ENCODE results near the gene STMN1. TPM values are rescaled to one million over a fixed set of nuclear protein-coding genes. Genes with fewer than 3 reads are reported as not detected.
"Not testable (repeated sequence)": the region's sequence is repeated elsewhere in the genome, so short reads cannot be mapped to it uniquely, and the experiment has no call there.

Gene STMN1
- total RNA-seq (2014; rRNA removed; shearing (Covaris generic)): 307 and 396 TPM in 2 replicates

DNA sequence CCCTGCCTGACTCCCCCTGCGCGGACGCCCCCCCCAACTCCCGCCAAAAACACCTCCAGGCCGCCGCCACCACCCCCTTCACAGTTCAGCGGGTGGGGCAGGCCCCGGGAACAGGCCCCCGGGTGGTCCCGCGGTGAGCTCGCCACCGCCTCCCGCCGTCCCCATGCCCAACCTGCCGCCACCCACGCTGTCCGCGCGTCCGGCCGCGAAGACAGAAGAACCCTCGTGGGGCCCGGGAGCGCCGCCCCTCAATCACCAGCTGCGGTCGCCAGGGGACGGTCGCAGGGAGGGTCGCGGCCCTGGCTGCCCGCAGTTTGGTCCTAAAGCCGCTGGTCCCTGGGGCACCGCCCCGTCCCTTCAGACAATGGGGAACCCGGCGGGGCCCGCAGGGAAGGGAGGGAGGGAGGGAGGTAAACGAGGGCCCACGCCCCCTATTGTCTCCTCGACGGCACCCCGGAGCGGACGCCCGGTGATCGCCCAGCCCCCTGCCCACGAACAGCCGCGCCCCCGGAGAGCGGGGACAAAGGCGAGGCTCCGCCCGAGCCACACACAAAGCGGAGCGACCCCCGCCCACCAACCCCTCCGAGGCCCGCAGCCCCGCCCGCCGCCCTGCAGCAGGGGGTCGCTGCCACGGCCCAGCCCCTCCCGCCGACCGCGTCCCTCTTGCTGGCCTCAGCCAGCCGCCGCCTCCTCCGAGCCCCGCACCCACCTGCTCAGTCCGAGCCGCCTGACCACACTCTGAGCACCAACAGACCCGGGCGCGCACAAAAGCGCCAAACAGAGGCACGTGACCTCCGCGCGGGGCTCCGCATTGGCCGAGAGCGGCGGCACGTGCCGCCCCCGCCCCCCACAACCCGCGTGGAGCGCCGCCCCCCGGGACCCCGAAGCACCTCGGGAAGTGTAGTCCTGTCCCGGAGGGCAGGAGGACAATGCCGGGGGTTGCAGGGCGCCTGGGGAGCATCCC lies at the start of gene STMN1:
TSS of gene STMN1 (minus strand) at position 740 of the 964 bp plus-strand sequence. CDS start 1,743 bp downstream, outside the sequence.
- DNase-seq (ENCODE audit: low read depth): peak; percentile 98

GRCh38 chr1:25955553-25955952 lies 49.3 kb upstream of the STMN1 start:
- no peak for DNase-seq (ENCODE audit: low read depth)

DNA sequence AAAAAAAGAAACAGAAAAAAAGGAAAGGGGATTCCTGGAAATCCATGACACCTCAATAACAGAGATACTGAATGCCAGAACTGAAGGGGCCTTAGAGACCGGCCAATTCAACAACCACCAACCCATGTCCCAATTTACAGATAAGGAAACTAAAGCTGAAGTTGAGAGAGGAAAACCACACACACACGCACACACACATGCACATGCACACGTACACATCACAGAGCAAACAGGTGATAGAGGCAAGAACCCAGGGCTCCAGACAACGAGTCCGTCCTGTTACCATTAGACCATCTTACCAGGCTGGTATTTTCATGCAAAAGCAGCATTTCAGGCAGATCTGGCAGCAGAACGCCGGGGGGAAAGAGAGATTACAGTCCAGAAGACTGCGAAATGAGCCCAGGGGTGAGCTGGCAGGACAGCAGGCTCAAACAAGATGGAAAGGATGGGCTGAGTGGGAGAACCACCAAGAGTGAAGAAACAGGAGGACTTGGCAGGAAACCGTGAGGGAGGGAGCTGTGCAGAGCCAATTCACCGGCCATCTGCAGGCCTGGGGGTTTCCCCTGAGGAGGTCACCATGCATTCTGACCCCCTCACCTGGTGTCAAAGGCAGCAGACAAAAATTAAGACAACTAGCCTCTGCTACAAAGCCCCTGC lies 48.2 kb upstream of the STMN1 start:
- no peak for DNase-seq (ENCODE audit: low read depth)

DNA sequence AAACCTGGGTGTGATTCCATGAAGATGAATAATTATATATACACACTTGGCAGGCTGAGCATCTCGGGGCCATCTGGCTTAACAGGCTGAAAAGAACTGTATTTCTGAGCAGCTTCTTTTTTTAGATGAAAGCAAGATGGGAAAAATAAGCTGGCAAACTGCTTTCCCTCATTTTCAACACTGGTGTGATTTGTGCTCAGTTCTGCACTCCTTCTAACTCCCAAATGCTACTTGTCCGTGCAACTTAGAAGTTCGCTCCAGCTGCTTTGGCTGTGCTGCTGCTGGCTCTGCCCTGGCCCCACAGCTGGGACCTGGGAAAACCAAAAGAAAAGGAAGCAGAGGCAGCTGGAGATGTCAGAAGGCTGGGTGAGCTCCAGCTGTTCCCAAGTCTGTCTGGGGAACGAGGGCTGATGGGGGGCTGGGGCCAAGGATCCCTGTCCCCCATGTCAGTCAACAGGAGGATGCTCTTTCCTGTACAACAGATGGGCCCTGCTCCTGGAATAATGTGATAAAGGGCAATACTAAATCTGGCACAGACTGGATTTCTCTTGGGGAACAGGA lies 46.7 kb upstream of the STMN1 start:
- no peak for DNase-seq (ENCODE audit: low read depth)

- DNase-seq (ENCODE audit: low read depth): no peak
These were observed 42.4 kb upstream of the STMN1 start for GRCh38 chr1:25948641-25949040.

GRCh38 chr1:25947027-25947426 lies 40.8 kb upstream of the STMN1 start:
- no peak for DNase-seq (ENCODE audit: low read depth)

- no peak for DNase-seq (ENCODE audit: low read depth)
These were observed 39.5 kb upstream of the STMN1 start for GRCh38 chr1:25945761-25946160.

DNA sequence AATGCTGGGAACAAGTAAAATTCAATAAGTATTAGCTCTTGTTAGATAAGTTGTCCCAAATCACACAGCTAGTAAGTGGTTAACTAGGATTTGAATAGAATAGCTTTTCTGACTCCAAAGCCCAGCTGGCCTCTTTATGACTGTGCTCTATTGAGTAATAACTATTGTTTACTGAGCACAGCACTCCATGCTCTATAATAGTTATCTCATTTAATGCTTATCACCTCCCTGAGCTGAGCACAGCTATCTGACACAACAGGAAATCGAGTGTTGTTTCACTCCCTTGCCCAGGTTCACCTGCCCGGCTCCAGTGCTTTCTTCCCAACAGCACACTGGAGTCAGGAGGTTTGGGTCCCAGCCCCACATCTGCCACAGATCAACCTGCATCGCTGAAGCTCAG lies 38.8 kb upstream of the STMN1 start:
- DNase-seq (ENCODE audit: low read depth): no peak

DNA sequence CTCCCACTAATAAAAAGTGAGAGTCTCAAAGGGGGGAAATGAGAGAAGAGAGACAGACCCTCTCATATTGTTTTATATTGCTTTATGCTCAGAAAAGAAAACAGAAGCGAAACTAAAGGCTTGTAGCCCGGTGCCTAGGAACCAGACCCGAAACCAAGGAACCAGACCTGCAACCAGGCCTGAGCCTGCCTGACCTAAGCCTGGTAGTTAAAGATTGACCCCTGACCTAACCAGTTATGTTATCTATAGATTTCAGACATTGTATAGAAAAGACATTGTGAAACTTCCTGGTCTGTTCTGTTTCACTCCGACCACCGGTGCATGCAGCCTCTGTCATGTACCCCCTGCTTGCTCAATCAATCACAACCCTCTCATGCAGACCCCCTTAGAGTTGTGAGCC lies 37.3 kb upstream of the STMN1 start:
- DNase-seq (ENCODE audit: low read depth): not testable (repeated sequence)

DNA sequence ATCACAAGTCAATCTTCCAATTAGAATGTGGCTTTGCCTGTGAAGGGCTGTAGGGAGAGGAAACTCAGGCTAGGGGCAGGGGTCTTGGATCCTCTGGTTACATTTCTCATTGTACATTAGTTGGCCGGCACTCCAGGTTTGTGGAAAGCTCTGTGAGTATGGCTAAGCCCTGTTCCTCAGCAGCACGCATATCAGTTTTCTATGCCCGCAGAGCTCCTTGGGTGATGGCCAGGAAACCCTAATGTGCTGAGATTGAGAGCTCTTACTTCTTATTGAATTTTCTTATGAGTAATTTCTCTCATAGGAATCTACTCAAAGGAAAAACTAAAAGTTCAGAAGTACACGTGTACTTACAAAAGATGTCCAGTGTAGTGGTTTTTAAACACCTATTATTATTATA lies 30.7 kb upstream of the STMN1 start:
- DNase-seq (ENCODE audit: low read depth): no peak

- no peak for DNase-seq (ENCODE audit: low read depth)
These were observed 27.5 kb upstream of the STMN1 start for GRCh38 chr1:25933479-25934365.

- DNase-seq (ENCODE audit: low read depth): not testable (repeated sequence)
These were observed 26.7 kb upstream of the STMN1 start for GRCh38 chr1:25932811-25933400.

DNA sequence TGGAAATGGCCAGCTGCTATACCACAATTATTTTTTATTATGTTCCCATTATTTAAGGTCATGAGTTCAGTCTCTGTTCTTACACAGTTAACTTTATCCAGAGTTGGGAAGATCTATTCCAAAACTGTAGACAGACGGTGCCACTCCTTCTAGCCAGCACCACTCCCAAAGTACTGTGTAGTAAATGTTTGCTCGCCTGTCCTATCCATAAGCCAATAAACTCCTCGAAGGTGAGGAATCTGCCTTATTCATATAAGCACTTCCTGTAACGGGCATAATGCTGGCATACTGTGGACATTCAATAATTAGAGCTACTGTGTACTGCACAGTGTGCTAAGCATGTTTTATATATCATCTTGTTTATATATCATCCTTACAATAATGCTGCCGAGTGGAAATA lies 26.1 kb upstream of the STMN1 start:
- DNase-seq (ENCODE audit: low read depth): no peak

DNA sequence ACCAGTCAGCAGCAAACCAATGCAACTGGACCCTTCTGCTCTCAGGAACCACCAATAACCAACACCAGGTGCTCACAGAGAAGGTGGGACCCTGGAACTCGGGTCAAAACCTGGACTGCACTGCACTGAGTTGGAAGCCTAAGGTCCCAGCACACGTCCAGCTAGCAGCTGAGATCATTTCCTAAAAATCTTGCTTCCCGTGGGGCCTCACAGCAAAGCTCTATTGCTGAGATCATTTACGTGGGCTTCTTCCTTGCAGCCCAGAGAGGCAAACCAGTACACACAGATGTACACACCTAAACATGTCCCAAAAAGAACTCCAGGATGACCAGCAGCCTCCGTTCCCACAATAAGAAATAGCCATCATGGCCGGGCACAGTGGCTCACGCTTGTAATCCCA lies 22.8 kb upstream of the STMN1 start:
- no peak for DNase-seq (ENCODE audit: low read depth)

- DNase-seq (ENCODE audit: low read depth): no peak
These were observed 21.5 kb upstream of the STMN1 start for GRCh38 chr1:25927521-25928265.

GRCh38 chr1:25926731-25927496 lies 20.7 kb upstream of the STMN1 start:
- no peak for DNase-seq (ENCODE audit: low read depth)

DNA sequence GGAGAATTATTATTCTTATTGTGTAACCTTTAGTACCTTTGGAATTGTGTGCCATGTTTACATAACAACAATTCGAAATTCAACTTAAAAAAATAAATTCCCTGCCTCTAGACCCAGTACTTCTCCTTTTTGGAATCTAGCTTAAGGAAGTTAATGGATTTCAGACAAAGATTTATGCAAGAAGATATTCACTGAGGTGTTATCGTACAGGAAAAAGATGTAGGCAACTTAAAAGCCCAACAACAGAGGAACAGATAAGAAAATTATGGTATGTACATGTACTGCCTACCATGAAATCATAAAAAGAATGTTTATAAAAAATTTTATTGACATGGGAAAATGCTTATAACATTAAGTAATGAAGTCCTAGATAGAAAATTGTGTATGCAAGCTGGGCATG lies 18.2 kb upstream of the STMN1 start:
- DNase-seq (ENCODE audit: low read depth): no peak

GRCh38 chr1:25922971-25923552 lies 16.8 kb upstream of the STMN1 start:
- DNase-seq (ENCODE audit: low read depth): peak; percentile 44
